ENCODE results near the gene PCNT. TPM values are rescaled to one million over a fixed set of nuclear protein-coding genes. Genes with fewer than 3 reads are reported as not detected.

PCNT gene
- total RNA-seq, 2 donors from 2014 or later = 15.1 to 32.5 TPM

DNA sequence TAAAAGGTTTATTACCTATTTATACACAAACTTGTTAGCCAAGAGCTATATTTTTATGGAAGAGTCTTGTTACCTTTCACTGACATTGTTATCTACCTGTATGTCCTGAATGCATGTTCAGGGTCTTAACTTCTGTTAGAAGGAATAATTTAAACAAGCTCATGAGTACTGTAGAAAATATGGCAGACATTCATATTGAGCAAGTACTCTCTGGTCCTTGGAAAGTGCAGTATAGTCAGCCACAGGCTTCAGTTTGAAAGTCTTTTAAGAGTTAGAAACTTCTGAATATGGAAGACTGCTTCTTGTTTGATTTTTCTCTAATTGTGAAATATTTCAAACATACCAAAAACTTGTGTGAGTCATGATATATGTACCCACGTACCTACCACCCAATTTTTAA, 151.3 kb downstream of the PCNT start:
- no peaks in the 10 kb centered on the region for H3K27me3 ChIP-seq
- no peak overlapping the region for H3K4me3 ChIP-seq
- no peak for DNase-seq
- no peaks in the 10 kb centered on the region for H3K36me3 ChIP-seq
- intact Hi-C loops (cut with DNase I) = no loop called here
- TF ChIP-seq, protein P1, sequence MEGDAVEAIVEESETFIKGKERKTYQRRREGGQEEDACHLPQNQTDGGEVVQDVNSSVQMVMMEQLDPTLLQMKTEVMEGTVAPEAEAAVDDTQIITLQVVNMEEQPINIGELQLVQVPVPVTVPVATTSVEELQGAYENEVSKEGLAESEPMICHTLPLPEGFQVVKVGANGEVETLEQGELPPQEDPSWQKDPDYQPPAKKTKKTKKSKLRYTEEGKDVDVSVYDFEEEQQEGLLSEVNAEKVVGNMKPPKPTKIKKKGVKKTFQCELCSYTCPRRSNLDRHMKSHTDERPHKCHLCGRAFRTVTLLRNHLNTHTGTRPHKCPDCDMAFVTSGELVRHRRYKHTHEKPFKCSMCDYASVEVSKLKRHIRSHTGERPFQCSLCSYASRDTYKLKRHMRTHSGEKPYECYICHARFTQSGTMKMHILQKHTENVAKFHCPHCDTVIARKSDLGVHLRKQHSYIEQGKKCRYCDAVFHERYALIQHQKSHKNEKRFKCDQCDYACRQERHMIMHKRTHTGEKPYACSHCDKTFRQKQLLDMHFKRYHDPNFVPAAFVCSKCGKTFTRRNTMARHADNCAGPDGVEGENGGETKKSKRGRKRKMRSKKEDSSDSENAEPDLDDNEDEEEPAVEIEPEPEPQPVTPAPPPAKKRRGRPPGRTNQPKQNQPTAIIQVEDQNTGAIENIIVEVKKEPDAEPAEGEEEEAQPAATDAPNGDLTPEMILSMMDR (IDR thresholded peaks at IDR 0.05) = no peak
- H3K9ac ChIP-seq (ENCODE audit: low read depth in 2 of 2, low read length in 2 of 2) = no peak overlapping the region
- H3K9me3 ChIP-seq = no peaks in the 10 kb centered on the region
- H3K27ac ChIP-seq = no peak overlapping the region
- H3K4me1 ChIP-seq = no peaks in the 10 kb centered on the region

DNA sequence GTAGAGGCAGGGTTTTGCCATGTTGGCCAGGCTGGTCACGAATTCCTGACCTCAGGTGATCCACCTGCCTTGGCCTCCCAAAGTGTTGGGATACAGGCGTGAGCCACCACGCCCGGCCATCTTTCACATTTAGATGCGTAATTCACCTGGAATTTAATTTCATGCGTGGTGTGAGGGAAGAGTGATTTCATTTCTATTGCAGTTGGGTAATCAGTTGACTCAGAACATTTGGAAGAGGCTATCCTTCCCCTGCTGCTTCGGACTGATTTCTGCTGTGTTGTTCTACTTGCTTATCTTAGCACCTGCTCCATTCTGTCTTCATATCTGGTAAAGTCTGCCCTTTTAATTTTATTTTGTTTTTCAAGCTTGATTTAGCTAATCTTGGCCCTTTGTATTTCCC, 153.8 kb downstream of the PCNT start:
- H3K9ac ChIP-seq (ENCODE audit: low read depth in 2 of 2, low read length in 2 of 2) = no peak overlapping the region
- H3K27ac ChIP-seq = no peak overlapping the region
- intact Hi-C loops (cut with DNase I) = no loop called here
- no peaks in the 10 kb centered on the region for H3K9me3 ChIP-seq
- H3K27me3 ChIP-seq = no peaks in the 10 kb centered on the region
- no peaks in the 10 kb centered on the region for H3K4me1 ChIP-seq
- no peak overlapping the region for H3K4me3 ChIP-seq
- H3K36me3 ChIP-seq = no peaks in the 10 kb centered on the region
- TF ChIP-seq, protein P1 (IDR thresholded peaks at IDR 0.05) = no peak
- no peak for DNase-seq

DNA sequence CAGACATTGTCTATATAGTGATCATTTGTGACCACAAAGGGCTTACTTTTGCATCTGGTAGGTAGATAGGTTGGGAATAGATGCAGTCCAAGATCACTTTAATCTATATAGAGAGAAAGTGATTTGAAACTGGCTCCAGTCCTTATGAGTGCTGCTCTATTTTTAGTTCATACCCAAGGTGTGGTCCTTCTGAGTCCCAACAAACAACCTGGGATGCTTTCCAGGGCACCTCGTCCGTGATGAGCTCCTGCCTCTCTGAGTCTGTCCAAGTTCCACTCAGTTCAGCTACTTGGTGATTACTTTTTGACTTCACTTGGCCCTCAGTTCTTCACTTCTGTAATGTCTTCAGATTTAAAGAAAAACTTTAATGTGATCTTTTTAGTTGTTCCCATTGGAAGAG, 155.0 kb downstream of the PCNT start:
- H3K27me3 ChIP-seq = no peaks in the 10 kb centered on the region
- H3K27ac ChIP-seq = no peak overlapping the region
- H3K9me3 ChIP-seq = no peaks in the 10 kb centered on the region
- DNase-seq = no peak
- intact Hi-C loops (cut with DNase I) = no loop called here
- H3K36me3 ChIP-seq = no peaks in the 10 kb centered on the region
- TF ChIP-seq, protein P1 (IDR thresholded peaks at IDR 0.05) = no peak
- H3K4me1 ChIP-seq = no peaks in the 10 kb centered on the region
- H3K4me3 ChIP-seq = no peak overlapping the region
- no peak overlapping the region for H3K9ac ChIP-seq (ENCODE audit: low read depth in 2 of 2, low read length in 2 of 2)

- Histone ChIP-seq H3K9ac (ENCODE audit: low read depth in 2 of 2, low read length in 2 of 2) (no peak overlapping the region), H3K4me3 (no peak overlapping the region), H3K36me3 (no peaks in the 10 kb centered on the region), H3K9me3 (no peaks in the 10 kb centered on the region), H3K4me1 (no peaks in the 10 kb centered on the region), H3K27me3 (no peaks in the 10 kb centered on the region), H3K27ac (no peak overlapping the region)
- TF ChIP-seq, protein P1 (IDR thresholded peaks at IDR 0.05) = no peak
- intact Hi-C loops (cut with DNase I) = no loop called here
- DNase-seq = no peak
Measured at GRCh38 chr21:46480466-46480865, 156.5 kb downstream of the PCNT start.

GRCh38 chr21:46482225-46482845, 158.4 kb downstream of the PCNT start:
- Histone ChIP-seq H3K36me3 (no peaks in the 10 kb centered on the region), H3K27me3 (no peaks in the 10 kb centered on the region), H3K4me1 (no peaks in the 10 kb centered on the region), H3K4me3 (no peak overlapping the region), H3K9me3 (no peaks in the 10 kb centered on the region), H3K27ac (no peak overlapping the region), H3K9ac (ENCODE audit: low read depth in 2 of 2, low read length in 2 of 2) (no peak overlapping the region)
- no peak for DNase-seq
- TF ChIP-seq, protein P1 (IDR thresholded peaks at IDR 0.05) = no peak
- intact Hi-C loops (cut with DNase I) = no loop called here
